Small intestine (tissue), 7 donors: ENCODE measurements around the gene PTCH2. TPM values are rescaled to one million over a fixed set of nuclear protein-coding genes. Genes with fewer than 3 reads are reported as not detected.

Experiments
- DNase-seq, 2 donors: peaks; one replicate each; pipeline versions ENCODE4 v3.0.0 to v3.0.0-alpha.2; 2013
- FAIRE-seq: peaks from 2 replicates; lab custom pipeline; 2012; peaks lifted over from hg19 to GRCh38; lab: Jason Lieb, UNC
- H3K27ac ChIP-seq, 3 donors: one replicate each; pipeline ENCODE4 v1.5.1; 2013; ENCODE audit warnings: low read length in 2 of 3, mild to moderate bottlenecking in 2 of 3, control low read depth in 1 of 3, inconsistent platforms in 1 of 3, low read depth in 1 of 3, moderate library complexity in 1 of 3
- H3K27me3 ChIP-seq, 3 donors: one replicate each; pipeline ENCODE4 v1.6.1; 2013; ENCODE audit warnings: low read length in 3 of 3, inconsistent platforms in 1 of 3; ENCODE audit not compliant: control insufficient read depth in 3 of 3, insufficient read depth in 3 of 3
- H3K36me3 ChIP-seq, 3 donors: one replicate each; pipeline ENCODE4 v1.6.1; 2013; ENCODE audit warnings: low read length in 3 of 3, inconsistent platforms in 1 of 3, low read depth in 1 of 3, mild to moderate bottlenecking in 1 of 3, moderate library complexity in 1 of 3; ENCODE audit not compliant: control insufficient read depth in 3 of 3, insufficient read depth in 2 of 3
- H3K4me1 ChIP-seq, 3 donors: one replicate each; pipeline ENCODE4 v1.6.1; 2013; ENCODE audit warnings: low read length in 2 of 3, inconsistent platforms in 1 of 3, low read depth in 1 of 3, mild to moderate bottlenecking in 1 of 3, moderate library complexity in 1 of 3; ENCODE audit not compliant: control insufficient read depth in 3 of 3, insufficient read depth in 2 of 3
- H3K4me3 ChIP-seq, 3 donors: one replicate each; pipeline ENCODE4 v1.5.1; 2013; ENCODE audit warnings: low read length in 3 of 3, control low read depth in 1 of 3, inconsistent platforms in 1 of 3, low read depth in 1 of 3, mild to moderate bottlenecking in 1 of 3, moderate library complexity in 1 of 3
- H3K9me3 ChIP-seq, 2 donors: one replicate each; pipeline ENCODE4 v1.6.1; 2013; ENCODE audit warnings: low read depth in 1 of 2, low read length in 1 of 2; ENCODE audit not compliant: control insufficient read depth in 2 of 2, insufficient read depth in 1 of 2
- WGBS, 3 donors: extraction: QIAGEN DNeasy Blood & Tissue Kit; methylation state at CpG; one replicate each; pipeline ENCODE4 v1.1.7; 2013; 5-methylcytosine and 5-hydroxymethylcytosine counted together
- polyA plus RNA-seq, 4 donors: library from polyadenylated mRNA; stranded (reverse) in 3 of 4; unstranded in 1 of 4; fragments of 200-250 nt in 3 of 4; fragments of 120-200 nt in 1 of 4; gene quantifications; one replicate each; pipeline versions ENCODE4 v1.2.1 to v1.2.3, GENCODE V29; 2013
- donor health status: healthy with polysubstance abuse.
- donor health status: control.
- donor health status: control.
- donor health status: Bipolar disorder and iron deficiency.
- donor health status: healthy.

The PTCH2 gene
- polyA plus RNA-seq, 4 donors, result 0.27 to 3.2 (median 0.36) TPM

GRCh38 chr1:44862829-44863401, 19.9 kb upstream of the PTCH2 start:
- FAIRE-seq, result no peak
- H3K9me3 ChIP-seq, result no peaks in the 10 kb centered on the region
- no peak overlapping the region for H3K27ac ChIP-seq
- WGBS, 3 donors, result 92 to 96% (median 96%) methylated on average over 5 of the region's 5 CpGs
- no peak overlapping the region for H3K4me3 ChIP-seq
- no peaks in the 10 kb centered on the region for H3K4me1 ChIP-seq
- peaks cover 0 to 15% (median 3%) of the 10 kb centered on the region in 3 donors for H3K36me3 ChIP-seq
- no peak for DNase-seq
- H3K27me3 ChIP-seq, result no peaks in the 10 kb centered on the region

GRCh38 chr1:44860891-44861425, 17.9 kb upstream of the PTCH2 start:
- FAIRE-seq, result no peak
- no peaks in the 10 kb centered on the region for H3K27me3 ChIP-seq
- H3K36me3 ChIP-seq, result peaks cover 0 to 16% (median 0%) of the 10 kb centered on the region in 3 donors
- no peaks in the 10 kb centered on the region for H3K9me3 ChIP-seq
- no peak for DNase-seq
- H3K4me1 ChIP-seq, result no peaks in the 10 kb centered on the region
- WGBS, 3 donors, result 60 to 90% (median 88%) methylated on average over 1 of the region's 1 CpG
- no peak overlapping the region for H3K4me3 ChIP-seq
- no peak overlapping the region for H3K27ac ChIP-seq

DNA sequence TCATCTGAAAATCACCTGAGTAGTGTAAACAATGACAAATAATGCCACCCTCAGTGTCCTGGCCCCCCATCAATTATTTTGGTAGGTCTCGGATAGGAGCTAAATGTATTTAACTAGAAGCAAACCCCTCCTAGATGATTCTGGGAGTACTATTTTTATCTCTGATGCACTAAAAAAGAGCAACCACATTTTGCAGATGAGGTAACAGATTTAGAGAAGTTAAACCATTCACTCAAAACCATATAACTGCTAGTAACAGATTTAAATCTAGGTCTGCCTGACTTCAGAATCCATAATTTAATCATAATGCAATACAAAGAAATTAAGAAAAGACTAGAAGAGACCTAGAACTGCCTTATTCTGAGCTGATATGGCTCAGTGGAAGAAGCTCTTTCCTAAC, 17.3 kb upstream of the PTCH2 start:
- 75 to 93% (median 80%) methylated on average over 1 of the region's 1 CpG for WGBS, 3 donors
- Histone ChIP-seq H3K9me3 (no peaks in the 10 kb centered on the region), H3K4me1 (no peaks in the 10 kb centered on the region), H3K27ac (no peak overlapping the region), H3K4me3 (no peak overlapping the region), H3K36me3 (peaks cover 0 to 13% (median 0%) of the 10 kb centered on the region in 3 donors), H3K27me3 (no peaks in the 10 kb centered on the region)
- no peak for FAIRE-seq
- DNase-seq, result no peak

GRCh38 chr1:44857446-44857845, 14.4 kb upstream of the PTCH2 start:
- Histone ChIP-seq H3K27ac (no peak overlapping the region), H3K36me3 (peaks cover 0 to 14% (median 0%) of the 10 kb centered on the region in 3 donors), H3K4me1 (no peaks in the 10 kb centered on the region), H3K4me3 (no peak overlapping the region), H3K9me3 (no peaks in the 10 kb centered on the region), H3K27me3 (no peaks in the 10 kb centered on the region)
- DNase-seq (no peak), FAIRE-seq (no peak)
- 95 to 98% (median 98%) methylated on average over 7 of the region's 7 CpGs for WGBS, 3 donors

DNA sequence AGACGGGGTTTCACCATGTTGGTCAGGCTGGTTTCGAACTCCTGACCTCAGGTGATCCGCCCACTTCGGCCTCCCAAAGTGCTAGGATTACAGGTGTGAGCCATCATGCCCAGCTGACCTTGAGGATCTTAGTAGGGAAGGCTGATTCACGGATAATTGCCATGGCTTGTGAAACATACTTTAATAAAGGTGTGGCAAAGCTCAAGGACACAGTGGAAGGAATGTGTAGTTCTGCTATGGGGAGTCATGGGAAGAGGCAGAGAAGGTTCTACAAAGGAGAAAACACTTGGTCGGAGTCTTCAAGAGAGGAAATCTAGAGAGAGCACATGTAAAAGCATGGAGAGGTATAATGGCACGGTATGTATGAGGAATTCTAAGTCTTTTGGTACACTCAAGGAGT, 12.7 kb upstream of the PTCH2 start:
- Histone ChIP-seq H3K4me1 (no peaks in the 10 kb centered on the region), H3K27ac (no peak overlapping the region), H3K9me3 (no peaks in the 10 kb centered on the region), H3K36me3 (peaks cover 0 to 16% (median 0%) of the 10 kb centered on the region in 3 donors), H3K4me3 (no peak overlapping the region), H3K27me3 (no peaks in the 10 kb centered on the region)
- peak in 1 of 2 donors; percentile 70 for DNase-seq
- WGBS, 3 donors, result 76 to 81% (median 78%) methylated on average over 7 of the region's 7 CpGs
- no peak for FAIRE-seq

- peaks cover 0 to 23% (median 0%) of the 10 kb centered on the region in 3 donors for H3K36me3 ChIP-seq
- H3K4me3 ChIP-seq, result no peak overlapping the region
- 84 to 94% (median 85%) methylated on average over 1 of the region's 1 CpG for WGBS, 3 donors
- H3K27me3 ChIP-seq, result no peaks in the 10 kb centered on the region
- no peaks in the 10 kb centered on the region for H3K9me3 ChIP-seq
- H3K27ac ChIP-seq, result no peak overlapping the region
- FAIRE-seq (no peak), DNase-seq (no peak)
- H3K4me1 ChIP-seq, result no peaks in the 10 kb centered on the region
These were observed 11.9 kb upstream of the PTCH2 start for GRCh38 chr1:44854970-44855369.

- DNase-seq (no peak), FAIRE-seq (no peak)
- Histone ChIP-seq H3K27me3 (no peaks in the 10 kb centered on the region), H3K27ac (no peak overlapping the region), H3K4me1 (no peaks in the 10 kb centered on the region), H3K9me3 (no peaks in the 10 kb centered on the region), H3K4me3 (no peak overlapping the region), H3K36me3 (peaks cover 0 to 24% (median 0%) of the 10 kb centered on the region in 3 donors)
- 98% methylated on average over 6 of the region's 6 CpGs for WGBS, 3 donors
These were observed 10.1 kb upstream of the PTCH2 start for GRCh38 chr1:44853201-44853600.

GRCh38 chr1:44851308-44851707, 8.3 kb upstream of the PTCH2 start:
- Histone ChIP-seq H3K4me3 (no peak overlapping the region), H3K27me3 (no peaks in the 10 kb centered on the region), H3K36me3 (peaks cover 0 to 22% (median 0%) of the 10 kb centered on the region in 3 donors), H3K27ac (no peak overlapping the region), H3K9me3 (no peaks in the 10 kb centered on the region), H3K4me1 (no peaks in the 10 kb centered on the region)
- FAIRE-seq (no peak), DNase-seq (no peak)
- 96 to 100% (median 100%) methylated on average over 1 of the region's 1 CpG for WGBS, 3 donors
